ENCODE data around the gene ZNF236. TPM values are rescaled to one million over a fixed set of nuclear protein-coding genes. Genes with fewer than 3 reads are reported as not detected.

Gene ZNF236
- total and polyA plus RNA-seq, 10 of the 15 experiments (the other 5 are each of a cell fraction or from before 2014, with no cell fraction given), result 1.0 to 14.4 (median 5.9) TPM

GRCh38 chr18:76821875-76822505 is 367 bp upstream of the ZNF236 start (continued):
- no peak for TF ChIP-seq SPI1 (IDR thresholded peaks at IDR 0.05; ENCODE audit: borderline replicate concordance, insufficient read depth, low read depth, low read length)
- TF ChIP-seq, protein P1, sequence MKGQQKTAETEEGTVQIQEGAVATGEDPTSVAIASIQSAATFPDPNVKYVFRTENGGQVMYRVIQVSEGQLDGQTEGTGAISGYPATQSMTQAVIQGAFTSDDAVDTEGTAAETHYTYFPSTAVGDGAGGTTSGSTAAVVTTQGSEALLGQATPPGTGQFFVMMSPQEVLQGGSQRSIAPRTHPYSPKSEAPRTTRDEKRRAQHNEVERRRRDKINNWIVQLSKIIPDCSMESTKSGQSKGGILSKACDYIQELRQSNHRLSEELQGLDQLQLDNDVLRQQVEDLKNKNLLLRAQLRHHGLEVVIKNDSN (IDR thresholded peaks at IDR 0.05; ENCODE audit: borderline replicate concordance, extremely low read length, insufficient read depth, low read depth, low read length), result no peak
- no peak for TF ChIP-seq FOXM1 (IDR thresholded peaks at IDR 0.05; ENCODE audit: low read depth, low read length)
- peak; percentile 16; the same call in 1 of the 2 replicates for TF ChIP-seq CBFB (IDR thresholded peaks at IDR 0.05; ENCODE audit: low read depth)
- no peak for TF ChIP-seq ZSCAN29 (IDR thresholded peaks at IDR 0.05)
- no peak for TF ChIP-seq ZNF592 (IDR thresholded peaks at IDR 0.05)
- peak; percentile 97 for TF ChIP-seq BACH1 (IDR thresholded peaks at IDR 0.05; ENCODE audit: borderline replicate concordance)
- 0 out of 2 replicates have a peak, but pooled peaks have one; percentile 31 for TF ChIP-seq NBN (IDR thresholded peaks at IDR 0.05)
- no peak for TF ChIP-seq E2F4 (IDR thresholded peaks at IDR 0.05; ENCODE audit: low read depth, low read length)
- TF ChIP-seq MEF2A (IDR thresholded peaks at IDR 0.05; ENCODE audit: insufficient read depth, low read depth, low read length), result no peak
- no peak for TF ChIP-seq ATF2 (IDR thresholded peaks at IDR 0.05; ENCODE audit: low read length)
- no peak for TF ChIP-seq SRF (IDR thresholded peaks at IDR 0.05; ENCODE audit: low read depth in 2 of 2, low read length in 2 of 2)
- peak; percentile 7; the same call in 1 of the 2 replicates for TF ChIP-seq CREM (IDR thresholded peaks at IDR 0.05; ENCODE audit: low read depth)
- no peak for TF ChIP-seq TCF12 (IDR thresholded peaks at IDR 0.05; ENCODE audit: low read depth, low read length)
- TF ChIP-seq RBBP5 (conservative IDR thresholded peaks at IDR 0.05), result no peak
- no peak for TF ChIP-seq CEBPB (IDR thresholded peaks at IDR 0.05; ENCODE audit: borderline replicate concordance in 1 of 2, low read depth in 2 of 2, low read length in 2 of 2)
- TF ChIP-seq ASH2L (IDR thresholded peaks at IDR 0.05; ENCODE audit: borderline replicate concordance, low read depth), result no peak
- TF ChIP-seq ESRRA (IDR thresholded peaks at IDR 0.05; ENCODE audit: low read length), result no peak
- TF ChIP-seq, protein P2, sequence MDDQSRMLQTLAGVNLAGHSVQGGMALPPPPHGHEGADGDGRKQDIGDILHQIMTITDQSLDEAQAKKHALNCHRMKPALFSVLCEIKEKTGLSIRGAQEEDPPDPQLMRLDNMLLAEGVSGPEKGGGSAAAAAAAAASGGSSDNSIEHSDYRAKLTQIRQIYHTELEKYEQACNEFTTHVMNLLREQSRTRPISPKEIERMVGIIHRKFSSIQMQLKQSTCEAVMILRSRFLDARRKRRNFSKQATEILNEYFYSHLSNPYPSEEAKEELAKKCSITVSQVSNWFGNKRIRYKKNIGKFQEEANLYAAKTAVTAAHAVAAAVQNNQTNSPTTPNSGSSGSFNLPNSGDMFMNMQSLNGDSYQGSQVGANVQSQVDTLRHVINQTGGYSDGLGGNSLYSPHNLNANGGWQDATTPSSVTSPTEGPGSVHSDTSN (IDR thresholded peaks at IDR 0.05; ENCODE audit: insufficient replicate concordance, low read depth, low read length), result no peak
- TF ChIP-seq, protein P3, sequence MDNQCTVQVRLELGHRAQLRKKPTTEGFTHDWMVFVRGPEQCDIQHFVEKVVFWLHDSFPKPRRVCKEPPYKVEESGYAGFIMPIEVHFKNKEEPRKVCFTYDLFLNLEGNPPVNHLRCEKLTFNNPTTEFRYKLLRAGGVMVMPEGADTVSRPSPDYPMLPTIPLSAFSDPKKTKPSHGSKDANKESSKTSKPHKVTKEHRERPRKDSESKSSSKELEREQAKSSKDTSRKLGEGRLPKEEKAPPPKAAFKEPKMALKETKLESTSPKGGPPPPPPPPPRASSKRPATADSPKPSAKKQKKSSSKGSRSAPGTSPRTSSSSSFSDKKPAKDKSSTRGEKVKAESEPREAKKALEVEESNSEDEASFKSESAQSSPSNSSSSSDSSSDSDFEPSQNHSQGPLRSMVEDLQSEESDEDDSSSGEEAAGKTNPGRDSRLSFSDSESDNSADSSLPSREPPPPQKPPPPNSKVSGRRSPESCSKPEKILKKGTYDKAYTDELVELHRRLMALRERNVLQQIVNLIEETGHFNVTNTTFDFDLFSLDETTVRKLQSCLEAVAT (IDR thresholded peaks at IDR 0.05), result no peak
